ENCODE data around the gene CREB3L4.

Gene CREB3L4

DNA sequence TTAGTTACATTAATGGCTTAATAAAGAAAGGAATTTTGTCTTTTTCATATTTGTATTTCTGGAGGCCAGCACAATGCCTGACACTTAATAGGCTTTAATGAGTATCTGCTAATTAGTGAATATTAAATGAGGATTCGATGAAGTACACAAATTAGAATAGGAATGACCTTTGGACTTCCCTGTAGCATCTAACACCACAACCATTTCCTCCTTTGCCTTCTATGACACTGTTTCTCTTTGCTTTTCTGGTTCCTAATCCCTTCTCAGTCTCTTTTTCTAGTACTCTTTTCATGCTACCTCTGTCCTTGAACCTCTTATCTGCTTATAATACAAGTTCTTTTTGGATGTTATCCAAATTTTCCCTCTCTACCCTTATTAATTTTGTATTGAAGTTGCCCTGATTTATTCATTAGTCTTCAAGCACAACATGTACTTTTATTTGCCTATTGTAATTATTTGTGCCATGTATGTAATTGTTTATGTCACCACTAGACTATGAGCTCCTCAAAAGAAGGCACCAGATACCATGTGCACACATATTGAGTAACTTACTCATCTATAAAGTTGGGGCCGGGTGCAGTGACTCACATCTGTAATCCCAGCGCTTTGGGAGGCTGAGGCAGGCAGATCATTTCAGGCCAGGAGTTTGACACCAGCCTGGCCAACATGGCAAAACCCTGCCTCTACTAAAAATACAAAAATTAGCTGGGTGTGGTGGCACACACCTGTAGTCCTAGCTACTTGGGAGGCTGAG, 46.6 kb downstream of the CREB3L4 start:
- Mint-ChIP-seq H3K4me3 (no peak overlapping the region), H3K4me1 (no peaks in the 10 kb centered on the region), H3K9me3 (no peaks in the 10 kb centered on the region), H3K36me3 (peaks cover 5% of the 10 kb centered on the region), H3K27ac (no peak overlapping the region), H3K27me3 (no peaks in the 10 kb centered on the region)
- ATAC-seq = no peak

DNA sequence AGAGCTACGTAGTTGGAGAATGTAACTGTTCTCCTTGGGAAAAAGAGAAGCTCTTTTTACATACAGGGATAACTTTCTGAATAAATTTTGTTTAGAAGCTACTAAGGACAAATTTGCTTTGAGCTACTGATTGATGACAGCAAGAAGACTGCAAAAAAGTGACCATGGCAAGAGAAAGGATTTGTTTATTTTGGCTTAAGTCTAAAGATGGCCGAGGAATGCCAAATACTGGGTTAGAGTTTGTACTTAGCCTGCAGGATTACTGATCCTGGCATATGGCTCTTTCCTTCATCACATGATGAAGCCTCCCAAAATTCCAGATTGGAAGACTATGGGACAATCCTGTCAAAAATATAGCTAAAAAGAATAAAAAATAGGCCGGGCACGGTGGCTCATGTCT, 51.6 kb downstream of the CREB3L4 start:
- Mint-ChIP-seq H3K4me1 (no peaks in the 10 kb centered on the region), H3K36me3 (no peaks in the 10 kb centered on the region), H3K27me3 (no peaks in the 10 kb centered on the region), H3K27ac (no peak overlapping the region), H3K9me3 (no peaks in the 10 kb centered on the region), H3K4me3 (no peak overlapping the region)
- no peak for ATAC-seq

DNA sequence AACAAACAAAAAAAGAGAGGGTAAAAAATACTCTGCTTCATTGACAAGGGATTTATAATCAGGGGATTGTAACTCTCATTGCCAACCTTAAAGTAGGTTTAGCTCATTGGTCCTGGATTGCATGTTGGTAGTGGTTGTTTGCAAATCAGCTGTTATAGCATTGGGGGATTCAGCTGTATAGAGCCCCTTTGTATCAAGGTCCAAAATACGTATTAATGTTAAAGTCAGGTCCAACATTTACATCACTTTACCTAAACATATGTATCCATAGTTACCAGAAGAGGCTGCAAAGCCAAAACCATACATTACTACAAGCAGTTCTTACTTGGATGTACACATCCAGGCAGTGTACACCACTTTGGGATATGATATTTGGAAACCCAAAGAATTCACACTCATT, 52.2 kb downstream of the CREB3L4 start:
- ATAC-seq = no peak
- Mint-ChIP-seq H3K4me3 (no peak overlapping the region), H3K27ac (no peak overlapping the region), H3K4me1 (no peaks in the 10 kb centered on the region), H3K27me3 (no peaks in the 10 kb centered on the region), H3K9me3 (no peaks in the 10 kb centered on the region), H3K36me3 (no peaks in the 10 kb centered on the region)

Data from stimulated activated memory B cell treated with anti-CD40 and anti-IgM and Interleukin-4, amounts not matched to agents 10 μg/mL and 1 μg/mL and 100 μg/mL, for 72 hours (primary cell).